Activated T-cell treated with anti-CD3 and anti-CD28 coated beads for 1 hour (primary cell): Measurements from ENCODE around the gene OR52E5.

ENCODE experiments used
- DNase-seq: peaks from one replicate; pipeline ENCODE4 v3.0.0-alpha.2; 2020; ENCODE audit warnings: low read depth

The OR52E5 gene

DNA sequence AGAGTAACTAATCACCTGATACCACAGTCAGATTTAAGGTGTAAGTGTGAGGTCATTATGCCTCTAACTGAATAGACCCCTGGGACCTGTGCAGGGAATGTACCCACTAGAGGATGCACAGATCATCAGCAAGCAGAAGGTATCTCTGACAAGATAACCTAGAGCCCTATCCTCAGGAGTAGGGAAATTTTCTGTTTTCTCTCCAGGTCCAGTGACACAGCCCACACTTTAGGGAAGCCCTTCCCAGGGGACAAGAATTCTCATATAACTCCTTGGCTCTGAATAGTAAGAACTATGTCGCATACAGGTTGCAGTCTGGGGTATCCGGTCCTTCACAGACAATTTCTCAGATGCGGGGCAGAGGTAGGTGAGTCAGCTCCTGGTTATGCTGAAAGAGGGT lies at the start of gene OR52E5:
Gene OR52E5, plus strand, starts transcription at position 301 of the 400 bp plus-strand sequence. CDS start 7,569 bp downstream, outside the sequence.
- DNase-seq = no peak

DNA sequence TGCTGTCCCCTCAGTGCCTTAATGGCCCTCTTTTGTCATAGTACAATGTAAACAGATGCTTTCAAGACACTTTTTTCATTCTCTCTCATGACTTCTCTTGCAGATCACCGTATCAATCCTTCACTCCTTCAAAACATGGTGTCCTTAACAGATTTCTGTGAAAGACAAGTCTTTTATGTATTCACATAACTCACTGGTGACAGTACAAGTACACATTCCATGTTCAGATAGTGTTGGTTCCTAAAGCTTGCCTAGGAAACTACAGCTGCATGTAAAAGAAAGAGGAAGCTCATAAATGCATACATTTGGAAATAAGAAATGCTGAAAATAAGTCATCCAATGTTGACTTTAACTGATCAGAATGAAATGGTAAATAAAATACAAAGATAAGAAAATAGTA lies 46.3 kb upstream of the OR52E5 start:
- no peak for DNase-seq

DNA sequence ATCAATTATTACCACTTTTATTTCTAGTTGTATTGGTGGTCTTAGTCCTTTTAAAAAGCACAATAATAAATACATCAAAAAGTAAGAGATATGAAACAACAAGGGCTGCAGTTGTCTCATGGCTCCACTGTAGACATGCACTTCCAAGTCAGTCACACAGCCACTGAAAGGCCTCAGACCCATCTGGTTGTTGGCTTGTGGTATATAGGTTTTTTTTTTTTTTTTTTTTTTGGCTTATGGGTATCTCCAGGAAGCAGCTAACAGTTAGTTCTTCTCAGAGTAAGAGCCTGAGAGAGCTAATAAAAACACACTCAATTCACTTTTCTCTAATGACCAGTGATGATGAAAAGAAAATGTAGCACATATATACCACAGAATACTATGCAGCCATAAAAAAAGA lies 45.3 kb upstream of the OR52E5 start:
- DNase-seq = no peak

DNA sequence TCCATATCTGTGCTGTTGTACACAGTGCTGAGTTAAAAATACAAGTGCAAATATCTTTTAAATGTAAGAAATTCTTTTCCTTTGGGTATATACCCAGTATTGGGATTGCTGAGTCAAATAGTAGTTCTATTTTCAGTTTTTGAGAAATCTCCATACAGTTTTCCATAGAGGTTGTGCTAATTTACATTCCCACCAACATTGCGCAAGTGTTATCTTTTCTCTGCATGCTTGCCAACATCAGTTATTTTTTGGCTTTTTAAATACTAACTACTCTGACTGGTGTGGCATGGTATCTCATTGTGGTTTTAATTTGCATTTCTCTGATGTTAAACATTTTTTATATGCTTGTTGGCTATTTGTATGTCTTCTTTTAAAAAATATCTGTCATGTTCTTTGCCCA lies 42.0 kb upstream of the OR52E5 start:
- no peak for DNase-seq

DNA sequence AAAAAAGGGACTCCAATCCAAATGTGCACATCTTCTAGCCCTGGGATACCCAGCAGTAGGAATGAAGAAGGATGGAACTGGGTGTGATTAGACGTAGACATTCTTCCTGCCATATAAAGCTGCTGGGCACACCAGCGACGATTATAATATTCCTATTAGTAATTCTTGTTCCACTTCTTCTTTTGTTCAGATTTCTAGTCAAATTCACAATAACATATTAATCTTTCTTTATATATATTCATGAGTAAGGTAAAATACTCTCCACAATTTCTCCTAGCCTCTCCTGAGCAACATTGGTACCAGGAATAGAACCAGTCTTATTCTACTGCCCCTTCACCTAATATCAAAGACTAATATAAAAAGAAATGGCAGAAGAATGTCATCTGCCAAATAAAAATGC lies 35.4 kb upstream of the OR52E5 start, which contains the start of gene OR52E8:
Gene OR52E8, minus strand, starts transcription at position 101 of the 400 bp plus-strand sequence. Its CDS starts 0 bp downstream, at position 101.
- DNase-seq = no peak

DNA sequence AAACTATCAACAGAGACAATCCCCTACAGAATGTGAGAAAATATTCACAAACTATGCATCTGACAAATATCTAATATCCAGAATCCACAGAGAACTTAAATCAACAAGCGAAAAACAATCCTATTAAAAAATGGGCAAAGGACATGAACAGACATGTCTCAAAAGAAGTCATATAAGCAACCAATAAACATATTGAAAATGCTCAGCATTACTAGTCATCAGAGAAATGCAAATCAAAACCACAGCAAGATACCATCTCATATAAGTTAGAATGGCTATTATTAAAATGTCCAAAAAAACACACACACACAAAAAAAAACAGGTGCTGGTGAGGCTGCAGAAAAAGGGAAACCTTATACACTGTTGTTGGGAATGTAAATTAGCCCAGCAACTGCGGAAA lies 27.2 kb upstream of the OR52E5 start:
- no peak for DNase-seq

DNA sequence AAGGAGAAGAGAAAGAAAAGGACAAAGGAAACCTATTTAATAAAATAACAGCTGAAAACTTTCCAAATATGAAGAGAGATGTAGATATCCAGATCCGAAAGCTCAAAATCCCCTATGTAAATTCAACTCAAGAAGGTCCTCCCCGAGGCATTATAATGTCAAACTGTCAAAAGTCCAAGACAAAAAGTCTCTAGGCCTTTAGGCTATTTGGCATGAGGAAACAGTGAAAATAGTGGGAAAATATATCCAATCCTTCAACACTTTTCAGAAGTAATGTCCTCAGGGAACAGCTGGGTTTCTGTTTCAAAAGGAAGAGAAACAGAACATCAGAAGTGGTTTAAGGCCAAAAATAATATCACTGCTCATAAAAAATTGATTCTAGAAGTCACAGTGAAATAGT lies 14.4 kb upstream of the OR52E5 start:
- DNase-seq = no peak

DNA sequence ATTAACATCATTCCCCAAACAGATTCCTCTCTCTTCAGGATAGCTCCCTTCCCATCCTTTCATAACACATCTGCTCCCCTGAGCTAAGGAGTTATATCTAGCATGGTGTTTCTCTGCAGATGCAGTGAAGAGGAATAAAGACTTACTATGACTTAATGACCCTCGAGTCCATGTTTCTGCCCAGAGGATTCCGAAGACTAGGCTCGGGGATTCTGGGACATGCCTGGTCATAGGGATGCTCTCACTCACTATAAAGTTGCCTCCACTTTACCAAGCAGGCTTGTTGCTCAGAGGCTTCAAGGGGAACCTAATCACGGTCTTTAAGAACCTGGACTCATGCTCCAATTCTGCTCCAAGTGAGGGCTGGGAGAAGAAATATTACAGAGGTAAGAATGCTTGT lies 12.7 kb upstream of the OR52E5 start, which contains the start of gene OR52E4:
Gene OR52E4, plus strand, starts transcription at position 301 of the 400 bp plus-strand sequence. CDS start 3,664 bp downstream, outside the sequence.
- no peak for DNase-seq

DNA sequence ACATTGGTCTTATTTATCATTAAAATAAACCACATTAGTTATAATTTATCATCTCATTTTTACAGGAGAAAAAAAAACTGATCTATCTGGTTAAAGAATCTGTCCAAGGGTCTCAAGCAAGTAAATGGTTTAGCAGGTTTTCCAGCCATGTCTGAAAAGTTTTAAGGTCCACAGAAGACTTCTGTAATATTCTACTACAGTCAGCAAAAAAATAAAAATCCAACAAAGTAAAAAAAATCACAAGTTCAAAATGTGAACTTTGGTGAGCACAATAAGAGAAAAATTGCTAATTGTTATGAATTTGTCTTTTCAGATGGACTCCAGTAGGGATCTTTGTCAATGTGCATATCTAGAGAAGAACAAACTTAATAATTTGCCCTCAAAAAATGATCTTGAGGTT lies 11.3 kb upstream of the OR52E5 start:
- no peak for DNase-seq

DNA sequence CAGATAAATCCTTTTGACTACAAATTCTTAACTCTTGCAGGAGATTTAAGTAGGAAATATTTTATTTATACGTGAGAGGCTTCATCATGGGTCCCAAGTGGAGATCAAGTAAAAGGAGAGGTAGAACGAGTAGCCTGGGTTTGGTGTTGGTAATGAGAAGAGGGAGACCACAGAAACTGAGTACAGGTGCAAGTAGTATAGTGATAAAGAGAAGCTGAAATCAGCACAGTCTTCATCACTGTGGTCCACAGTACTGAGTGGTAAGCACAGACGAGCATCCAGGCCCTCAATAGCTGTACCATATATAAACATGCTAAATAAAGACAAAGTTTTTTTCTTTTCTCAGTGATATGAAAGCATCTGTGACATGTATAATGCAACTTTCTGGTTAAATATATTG lies 5.8 kb upstream of the OR52E5 start:
- no peak for DNase-seq

DNA sequence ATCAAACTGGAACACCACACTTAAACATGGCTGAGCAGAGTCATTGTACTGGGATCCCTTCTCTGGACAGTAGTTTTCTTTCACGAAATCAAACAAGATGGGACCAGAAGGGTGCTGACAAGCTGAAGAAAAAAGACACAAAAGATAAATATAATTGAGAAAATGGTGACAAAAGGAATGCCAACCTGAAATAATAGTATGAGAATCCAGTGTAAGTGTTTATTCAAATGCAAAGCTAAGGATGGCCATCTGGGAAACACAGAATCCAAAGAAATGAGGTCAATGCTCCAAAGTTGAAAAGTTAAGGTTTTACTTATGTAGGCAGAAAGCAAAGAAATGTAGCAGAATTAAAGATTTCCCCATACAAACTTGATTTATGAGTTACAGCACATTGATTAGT lies 5.3 kb upstream of the OR52E5 start:
- no peak for DNase-seq

DNA sequence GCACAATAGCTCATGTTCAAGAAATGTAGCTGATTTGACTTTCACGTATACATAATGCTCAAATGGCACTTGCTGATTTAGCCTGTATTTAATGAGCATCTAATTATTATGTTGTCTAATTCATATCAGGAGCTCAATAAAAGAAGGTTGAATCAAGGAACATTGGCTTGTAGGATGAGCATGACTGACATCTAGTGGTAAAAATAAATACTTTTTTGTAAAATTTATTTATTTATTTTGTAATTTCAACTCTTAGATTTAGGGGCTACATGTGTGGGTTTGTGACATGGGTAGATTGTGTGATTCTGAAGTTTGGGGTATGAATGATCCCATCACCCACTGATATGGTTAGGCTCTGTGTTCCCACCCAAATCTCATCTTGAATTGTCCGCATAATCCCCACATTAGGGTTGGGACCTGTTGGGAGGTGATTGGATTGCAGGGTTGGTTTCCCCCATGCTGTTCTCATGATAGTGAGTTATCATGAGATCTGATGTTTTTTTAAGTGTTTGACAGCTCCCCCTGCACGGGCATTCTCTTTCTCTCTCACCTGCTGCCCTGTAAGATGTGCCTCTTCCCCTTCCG lies 1.7 kb upstream of the OR52E5 start:
- DNase-seq = no peak

DNA sequence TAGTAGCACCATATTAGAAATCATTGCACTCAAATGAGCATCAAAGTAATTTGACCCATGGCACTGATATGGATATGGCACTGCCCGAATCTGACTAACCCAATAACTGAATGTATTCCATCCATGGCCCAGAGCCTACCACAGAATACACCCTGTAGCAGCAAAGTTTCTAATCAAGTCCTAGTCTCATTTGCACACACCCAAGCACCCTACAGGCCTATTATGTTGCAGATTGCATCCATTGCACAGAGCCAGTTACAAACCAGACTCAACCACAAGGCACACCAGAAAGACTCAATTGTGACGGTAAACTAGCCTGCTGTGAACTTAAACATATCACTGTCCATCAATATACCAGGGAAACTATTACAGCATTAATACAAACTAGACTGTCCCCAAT lies 6.5 kb downstream of the OR52E5 start:
- no peak for DNase-seq

DNA sequence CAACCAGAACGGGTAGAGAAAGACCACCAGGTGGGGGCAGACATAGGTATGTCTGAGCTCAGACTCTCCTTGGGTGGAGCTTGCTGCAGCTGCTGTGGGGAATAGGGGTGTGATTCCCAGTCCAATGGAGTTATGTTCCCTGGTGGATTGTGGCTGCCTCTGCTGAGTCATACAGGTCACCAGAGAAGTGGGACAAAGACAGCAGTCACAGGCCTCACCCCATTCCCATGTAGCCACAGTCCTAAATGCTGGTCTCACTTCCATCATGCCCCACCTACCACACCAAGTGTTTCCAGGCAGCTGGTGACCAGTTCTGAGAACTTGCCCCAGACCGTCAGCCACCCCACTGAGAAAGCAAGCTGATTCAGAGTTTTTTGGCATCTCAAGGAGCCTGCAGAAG lies 17.5 kb downstream of the OR52E5 start:
- no peak for DNase-seq

DNA sequence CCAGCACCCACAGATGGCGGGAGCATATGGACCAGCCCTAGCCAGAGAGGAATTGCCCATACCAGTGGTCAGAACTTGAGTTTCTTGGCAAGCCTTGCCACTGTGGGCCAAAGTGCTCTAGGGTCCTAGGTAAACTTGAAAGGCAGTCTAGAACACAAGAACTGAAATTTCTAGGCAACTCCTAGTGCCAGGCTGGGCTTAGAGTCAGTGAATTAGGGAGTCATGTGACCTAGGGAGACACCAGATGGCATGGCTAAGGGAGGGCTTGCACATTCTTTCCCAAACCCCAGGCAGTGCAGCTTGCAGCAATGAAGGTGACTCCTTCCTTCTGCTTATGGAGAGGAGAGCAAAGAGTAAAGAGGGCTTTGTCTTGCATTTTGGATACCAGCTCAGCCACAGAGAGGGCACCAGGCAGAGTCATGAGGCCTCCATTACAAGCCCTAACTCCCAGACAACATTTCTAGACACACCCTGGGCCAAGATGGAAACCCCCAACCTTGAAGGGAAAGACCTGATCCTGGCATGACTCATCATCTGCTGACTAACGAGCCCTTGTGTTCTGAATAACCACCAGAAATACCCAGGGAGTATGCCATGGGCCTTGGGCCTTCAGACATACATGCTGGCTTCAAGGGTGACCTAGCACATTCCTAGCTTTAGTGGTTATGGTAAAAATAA lies 29.9 kb downstream of the OR52E5 start:
- no peak for DNase-seq

DNA sequence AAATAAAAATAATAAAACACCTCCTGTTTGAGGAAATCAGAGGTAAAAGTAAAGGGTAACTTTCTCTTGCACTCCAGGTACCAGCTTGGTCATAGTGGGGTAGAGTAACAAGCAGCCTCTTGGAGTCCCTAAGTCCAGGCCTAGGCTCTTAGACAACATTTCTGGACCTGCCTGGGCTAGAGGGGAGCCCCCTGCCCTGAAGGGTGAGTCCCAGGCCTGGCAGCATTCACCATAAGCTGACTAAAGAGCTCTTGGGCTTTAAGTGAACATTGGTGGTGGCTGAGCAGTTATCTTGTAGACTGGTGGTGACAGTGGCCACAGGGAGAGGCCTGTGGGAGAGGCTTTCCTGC lies 30.4 kb downstream of the OR52E5 start:
- no peak for DNase-seq

DNA sequence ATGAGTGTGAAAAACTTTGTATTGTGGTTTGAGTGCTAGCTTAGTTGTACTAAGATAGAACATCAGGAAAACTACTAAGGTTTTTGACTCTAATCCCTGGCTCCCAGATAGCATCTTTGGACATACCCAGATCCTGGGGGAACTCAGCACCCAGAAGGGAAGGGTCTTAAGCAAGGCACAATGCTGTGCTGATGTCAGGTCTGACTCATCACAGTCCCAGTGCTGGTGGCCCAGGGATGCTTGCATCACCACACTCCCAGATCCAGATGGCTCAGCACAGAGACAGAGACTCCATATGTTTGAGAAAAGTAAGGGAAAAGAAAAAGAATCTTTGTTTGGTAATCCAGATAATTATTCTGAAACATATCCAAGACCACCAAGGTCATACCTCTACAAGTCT lies 30.8 kb downstream of the OR52E5 start:
- no peak for DNase-seq

DNA sequence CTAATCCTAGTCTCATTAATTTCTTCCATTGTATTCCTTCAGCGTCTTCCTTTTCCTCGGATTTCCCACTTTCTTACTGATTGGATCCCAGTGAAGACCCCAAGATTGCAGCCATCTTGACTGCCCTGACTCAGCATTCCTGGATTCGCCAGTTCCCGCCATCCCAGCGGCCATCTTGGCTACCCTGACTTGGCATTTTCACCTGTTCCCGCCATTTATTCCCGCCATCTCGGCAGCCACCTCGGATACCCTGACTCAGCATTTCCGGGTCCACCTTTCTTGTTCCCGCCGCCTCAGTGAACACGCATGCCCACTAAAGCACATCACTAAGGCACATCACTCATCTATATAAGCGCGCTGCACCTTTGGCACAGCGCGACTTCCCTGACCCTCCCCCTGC lies 35.3 kb downstream of the OR52E5 start:
- no peak for DNase-seq

DNA sequence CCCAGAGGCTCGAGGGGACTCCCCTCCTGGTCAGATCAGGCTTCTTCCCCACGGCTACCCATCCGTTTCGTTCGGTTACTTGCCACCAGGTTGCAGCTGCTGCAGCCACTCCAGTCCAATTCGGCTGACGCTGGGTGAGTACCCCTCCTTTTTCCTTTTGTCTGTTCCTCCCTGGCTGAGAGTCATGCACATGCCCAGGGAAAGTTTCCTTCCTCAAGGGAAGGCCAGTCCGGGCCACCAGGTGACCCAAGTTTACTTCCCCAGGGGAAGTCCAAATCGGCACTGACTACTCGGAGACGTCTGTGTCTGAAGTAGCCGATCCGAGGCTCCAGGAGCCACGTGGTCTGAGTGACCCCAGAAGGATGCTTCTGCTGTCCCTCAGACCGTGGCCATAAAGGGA lies 35.8 kb downstream of the OR52E5 start:
- DNase-seq = no peak

DNA sequence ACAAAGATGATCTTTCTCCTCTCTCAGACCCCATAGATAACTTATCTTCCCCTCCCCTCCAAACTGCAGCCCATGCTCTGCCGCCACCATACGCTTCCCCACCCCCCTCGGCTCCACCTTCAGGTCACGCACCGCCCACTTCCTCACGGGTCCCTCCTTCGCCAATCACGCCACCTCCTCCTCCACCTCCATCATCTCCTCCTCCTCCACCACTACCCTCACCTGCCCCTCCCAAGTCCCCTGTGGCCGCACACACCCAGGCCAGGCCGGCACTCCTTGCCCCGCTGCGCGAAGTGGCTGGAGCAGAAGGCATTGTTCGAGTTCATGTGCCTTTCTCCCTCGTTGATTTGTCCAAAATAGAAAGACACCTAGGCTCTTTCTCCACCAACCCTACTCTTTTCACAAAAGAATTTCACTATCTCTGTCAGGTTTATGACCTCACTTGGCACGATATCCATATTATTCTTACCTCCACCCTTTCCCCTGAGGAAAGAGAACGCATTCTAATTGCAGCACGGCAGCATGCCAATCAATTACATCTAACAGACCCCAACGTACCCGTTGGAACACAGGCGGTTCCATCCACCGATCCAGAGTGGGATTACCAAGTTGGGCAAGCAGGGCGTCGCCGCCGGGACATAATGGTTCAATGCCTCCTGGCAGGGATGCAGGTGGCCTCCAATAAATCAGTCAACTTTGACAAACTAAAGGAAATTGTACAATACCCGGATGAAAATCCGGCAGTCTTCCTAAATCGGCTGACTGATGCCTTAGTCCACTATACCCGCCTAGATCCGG lies 36.8 kb downstream of the OR52E5 start:
- DNase-seq = no peak

DNA sequence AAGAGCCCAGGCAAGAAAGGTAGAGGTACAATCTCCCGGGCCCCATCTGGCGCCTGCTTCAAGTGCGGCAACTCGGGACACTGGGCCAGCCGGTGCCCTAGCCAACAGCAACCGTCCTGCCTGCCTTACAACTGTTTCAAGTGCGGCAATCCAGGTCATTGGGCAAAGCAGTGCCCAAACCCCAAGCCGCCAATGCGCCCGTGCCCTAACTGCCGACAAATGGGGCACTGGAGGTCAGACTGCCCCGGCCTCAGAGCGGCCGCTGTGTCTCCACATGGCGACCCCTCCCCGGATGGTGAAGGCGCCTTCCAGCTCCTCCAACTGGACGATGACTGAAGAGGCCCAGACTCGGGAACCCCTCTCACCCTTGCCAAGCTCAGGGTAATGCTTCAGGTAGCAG lies 37.6 kb downstream of the OR52E5 start:
- no peak for DNase-seq

DNA sequence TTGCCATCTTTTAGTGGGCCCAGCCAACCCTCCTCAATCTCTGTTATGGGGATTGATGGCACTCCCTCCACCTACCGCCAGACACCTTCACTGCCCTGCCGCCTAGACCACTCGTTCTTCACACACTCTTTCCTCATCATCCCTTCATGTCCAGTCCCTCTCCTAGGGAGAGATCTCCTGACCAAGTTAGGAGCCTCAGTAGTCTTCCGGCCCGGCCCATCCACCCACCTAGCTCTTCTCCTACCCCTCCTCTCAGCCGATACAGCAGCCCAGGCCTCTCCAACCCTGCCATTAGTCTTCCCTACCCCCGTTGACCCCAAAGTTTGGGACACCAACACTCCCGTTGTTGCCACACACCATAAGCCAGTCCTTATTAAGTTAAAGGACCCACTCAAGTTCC lies 38.1 kb downstream of the OR52E5 start:
- DNase-seq = no peak

DNA sequence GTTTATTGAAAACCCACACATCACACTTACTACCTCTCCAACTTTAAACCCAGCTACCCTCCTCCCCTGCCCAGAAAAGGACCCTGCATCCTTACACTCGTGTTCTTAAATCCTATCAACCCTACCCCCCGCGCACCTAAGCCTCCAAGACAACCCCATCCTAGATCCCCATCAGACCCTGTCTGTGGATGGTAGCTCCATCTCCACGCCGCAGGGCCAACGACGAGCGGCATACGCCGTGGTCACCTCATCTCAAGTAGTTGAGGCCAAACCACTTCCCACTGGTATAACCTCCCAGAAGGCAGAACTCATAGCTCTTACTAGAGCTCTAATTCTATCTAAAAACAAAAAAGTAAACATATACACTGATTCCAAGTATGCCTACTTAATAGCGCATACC lies 39.7 kb downstream of the OR52E5 start:
- no peak for DNase-seq
